CD4-positive, alpha-beta memory T cell (primary cell): ENCODE measurements around the gene SLC25A26. TPM values are rescaled to one million over a fixed set of nuclear protein-coding genes. Genes with fewer than 3 reads are reported as not detected.

Experiments used
- CTCF ChIA-PET: fragments of 350-600 bp; sonication (Branson Sonifier 250); formaldehyde crosslinking; loops from one replicate; lab custom pipeline; 2021; ENCODE audit warnings: inconsistent platforms; ENCODE audit not compliant: partially characterized antibody; lab: Charles Lee
- POLR2A ChIA-PET: fragments of 350-600 bp; sonication (Branson Sonifier 250); formaldehyde crosslinking; loops from one replicate; lab custom pipeline; 2021; ENCODE audit not compliant: partially characterized antibody; lab: Charles Lee
- DNase-seq, 5 donors: peaks; one replicate each; pipeline versions ENCODE4 v3.0.0 to v3.0.0-alpha.2; 2020 to 2022; ENCODE audit warnings: mixed read lengths in 1 of 5
- H3K27ac ChIP-seq: one replicate; pipeline ENCODE4 v1.7.0; 2013; ENCODE audit warnings: low read depth, low read length
- H3K27me3 ChIP-seq: 2 replicates; pipeline ENCODE4 v1.7.0; 2013; ENCODE audit warnings: mild to moderate bottlenecking, low read length, moderate library complexity; ENCODE audit not compliant: insufficient read depth
- H3K36me3 ChIP-seq: 2 replicates; pipeline ENCODE4 v1.7.0; 2013; ENCODE audit warnings: mild to moderate bottlenecking, low read length, moderate library complexity; ENCODE audit not compliant: insufficient read depth
- H3K4me1 ChIP-seq: 2 replicates; pipeline ENCODE4 v1.7.0; 2013; ENCODE audit warnings: mild to moderate bottlenecking, low read length, moderate library complexity; ENCODE audit not compliant: insufficient read depth
- H3K4me3 ChIP-seq, 2 donors: one replicate each; pipeline ENCODE4 v1.7.0; 2013; ENCODE audit warnings: low read length in 2 of 2, mild to moderate bottlenecking in 1 of 2
- H3K9me3 ChIP-seq, 2 donors: one replicate each; pipeline ENCODE4 v1.7.0; 2013; ENCODE audit warnings: low read length in 2 of 2, control low read depth in 1 of 2; ENCODE audit not compliant: control insufficient read depth in 1 of 2
- H3K27ac Mint-ChIP-seq, 7 donors: one replicate each; pipeline ENCODE4 v1.8.0; 2020 to 2021; ENCODE audit warnings: mixed read lengths in 7 of 7, mild to moderate bottlenecking in 6 of 7, inconsistent platforms in 3 of 7, moderate library complexity in 3 of 7
- H3K27me3 Mint-ChIP-seq, 2 donors: one replicate each; pipeline ENCODE4 v1.8.0; 2020 to 2021; ENCODE audit warnings: mixed read lengths in 2 of 2
- H3K36me3 Mint-ChIP-seq, 2 donors: one replicate each; pipeline ENCODE4 v1.8.0; 2020 to 2021; ENCODE audit warnings: mixed read lengths in 2 of 2, inconsistent platforms in 1 of 2, mild to moderate bottlenecking in 1 of 2
- H3K4me1 Mint-ChIP-seq, 4 donors: one replicate each; pipeline ENCODE4 v1.8.0; 2020 to 2021; ENCODE audit warnings: mixed read lengths in 4 of 4, mild to moderate bottlenecking in 1 of 4
- H3K4me3 Mint-ChIP-seq, 8 donors: one replicate each; pipeline ENCODE4 v1.8.0; 2020 to 2021; ENCODE audit warnings: mixed read lengths in 8 of 8, mild to moderate bottlenecking in 7 of 8, moderate library complexity in 6 of 8, inconsistent platforms in 3 of 8
- H3K9me3 Mint-ChIP-seq, 8 donors: one replicate each; pipeline ENCODE4 v1.8.0; 2020 to 2021; ENCODE audit warnings: mixed read lengths in 8 of 8, mild to moderate bottlenecking in 5 of 8, inconsistent platforms in 3 of 8, moderate library complexity in 1 of 8
- intact Hi-C: fragments of 100-400 bp; cut with micrococcal nuclease; formaldehyde crosslinking; loops from one replicate; pipeline ENCODE4 v1.15.1; 2023
- polyA plus RNA-seq, 2 donors: library from polyadenylated mRNA; unstranded; fragments of 300-500 nt; fragmentation: Illumina TruSeq; gene quantifications; one replicate each; pipeline ENCODE4 v1.2.3, GENCODE V29; 2021
- total RNA-seq, 2 experiments: library from RNA; stranded (reverse); gene quantifications; one replicate each; pipeline ENCODE4 v1.2.3, GENCODE V29; 2021

SLC25A26 gene
- total and polyA plus RNA-seq, 4 experiments from 2014 or later: 18.9 to 58.1 (median 29.1) TPM

GRCh38 chr3:66386925-66387650 is 166.3 kb downstream of the SLC25A26 start:
- Histone ChIP-seq H3K36me3 (peaks cover 42% of the 10 kb centered on the region), H3K27me3 (no peaks in the 10 kb centered on the region), H3K9me3 (no peaks in the 10 kb centered on the region), H3K27ac (no peak overlapping the region), H3K4me1 (peaks cover 38% of the 10 kb centered on the region), H3K4me3 (no peak overlapping the region)
- H3K4me3 Mint-ChIP-seq: peak overlapping the region in 1 of 8 donors; percentile 48
- intact Hi-C loops: no loop called here
- H3K9me3 Mint-ChIP-seq: no peaks in the 10 kb centered on the region
- ChIA-PET CTCF (interaction anchor here (1.0 to 2.6 kb wide), 2 partner anchors 9 to 133 kb away, joined by 3 to 29 read pairs; no protein-coding TSS in a partner anchor), POLR2A (interaction anchor here (1.6 kb wide), 1 partner anchor 113 kb away, joined by 6 read pairs; the partner anchor contains the start of gene LRIG1)
- H3K27me3 Mint-ChIP-seq: no peaks in the 10 kb centered on the region
- H3K27ac Mint-ChIP-seq: peak overlapping the region in 5 of 7 donors; percentile 41 to 68 (median 66)
- no peak for DNase-seq
- H3K4me1 Mint-ChIP-seq: peaks cover 32 to 62% (median 41%) of the 10 kb centered on the region in 4 donors
- H3K36me3 Mint-ChIP-seq: peaks cover 75 to 77% of the 10 kb centered on the region in 2 donors

GRCh38 chr3:66390013-66390412 is 169.2 kb downstream of the SLC25A26 start:
- Histone ChIP-seq H3K4me3 (no peak overlapping the region), H3K27me3 (no peaks in the 10 kb centered on the region), H3K27ac (no peak overlapping the region), H3K36me3 (peaks cover 19% of the 10 kb centered on the region), H3K4me1 (peaks cover 68% of the 10 kb centered on the region), H3K9me3 (no peaks in the 10 kb centered on the region)
- ChIA-PET CTCF (interaction anchor here (1.5 to 2.2 kb wide), 3 partner anchors 12 to 17 kb away, joined by 4 to 13 read pairs (median 6); no protein-coding TSS in a partner anchor), POLR2A (interaction anchor here (2.8 kb wide), 1 partner anchor 12 kb away, joined by 17 read pairs; no protein-coding TSS in a partner anchor)
- H3K4me1 Mint-ChIP-seq: peaks cover 56 to 87% (median 69%) of the 10 kb centered on the region in 4 donors
- H3K9me3 Mint-ChIP-seq: no peaks in the 10 kb centered on the region
- H3K27me3 Mint-ChIP-seq: no peaks in the 10 kb centered on the region
- peak overlapping the region in 4 of 7 donors; percentile 5 to 57 (median 32) for H3K27ac Mint-ChIP-seq
- no peak for DNase-seq
- intact Hi-C loops: loop anchor here (2.0 to 10.0 kb wide), 4 partner anchors 87 to 615 kb away; partner anchors contain the start of gene LRIG1
- peak overlapping the region in 5 of 8 donors; percentile 7 to 48 (median 27) for H3K4me3 Mint-ChIP-seq
- peaks cover 64 to 76% of the 10 kb centered on the region in 2 donors for H3K36me3 Mint-ChIP-seq

GRCh38 chr3:66392512-66392911 is 171.7 kb downstream of the SLC25A26 start:
- Mint-ChIP-seq H3K4me1 (peaks cover 55 to 74% (median 64%) of the 10 kb centered on the region in 4 donors), H3K27me3 (no peaks in the 10 kb centered on the region), H3K36me3 (peaks cover 41 to 67% of the 10 kb centered on the region in 2 donors), H3K4me3 (peak overlapping the region; percentile 72 to 94 (median 89)), H3K27ac (peak overlapping the region; percentile 90 to 99 (median 97)), H3K9me3 (no peaks in the 10 kb centered on the region)
- Histone ChIP-seq H3K27me3 (no peaks in the 10 kb centered on the region), H3K36me3 (peaks cover 23% of the 10 kb centered on the region), H3K4me1 (peaks cover 65% of the 10 kb centered on the region), H3K4me3 (peak overlapping the region in 1 of 2 donors; percentile 44), H3K27ac (peak overlapping the region; percentile 45), H3K9me3 (no peaks in the 10 kb centered on the region)
- intact Hi-C loops: loop anchor here (5.0 to 10.0 kb wide), 3 partner anchors 110 to 612 kb away; partner anchors contain the start of gene LRIG1
- DNase-seq: no peak
- ChIA-PET CTCF (interaction anchor here (0.8 to 5.1 kb wide), 10 partner anchors 9 to 430 kb away, joined by 3 to 53 read pairs (median 10); no protein-coding TSS in a partner anchor), POLR2A (interaction anchor here (1.3 to 3.0 kb wide), 7 partner anchors 9 to 104 kb away, joined by 4 to 21 read pairs (median 12); no protein-coding TSS in a partner anchor)

- H3K4me3 ChIP-seq: peak overlapping the region; percentile 44 to 49
- ChIA-PET POLR2A (interaction anchor here (1.0 to 3.0 kb wide), 15 partner anchors 9 to 605 kb away, joined by 3 to 29 read pairs (median 7); partner anchors contain the start of gene KBTBD8), CTCF (interaction anchor here (0.8 to 5.1 kb wide), 15 partner anchors 8 to 429 kb away, joined by 3 to 53 read pairs (median 9); no protein-coding TSS in a partner anchor)
- H3K36me3 ChIP-seq: peaks cover 27% of the 10 kb centered on the region
- intact Hi-C loops: loop anchor here (5.0 to 10.0 kb wide), 3 partner anchors 109 to 612 kb away; partner anchors contain the start of gene LRIG1
- no peaks in the 10 kb centered on the region for H3K27me3 Mint-ChIP-seq
- no peaks in the 10 kb centered on the region for H3K27me3 ChIP-seq
- H3K36me3 Mint-ChIP-seq: peaks cover 44 to 71% of the 10 kb centered on the region in 2 donors
- H3K4me1 Mint-ChIP-seq: peaks cover 55 to 73% (median 64%) of the 10 kb centered on the region in 4 donors
- H3K27ac Mint-ChIP-seq: peak overlapping the region; percentile 90 to 99 (median 97)
- H3K4me3 Mint-ChIP-seq: peak overlapping the region; percentile 72 to 94 (median 89)
- peak overlapping the region; percentile 45 for H3K27ac ChIP-seq
- H3K9me3 ChIP-seq: no peaks in the 10 kb centered on the region
- H3K9me3 Mint-ChIP-seq: no peaks in the 10 kb centered on the region
- H3K4me1 ChIP-seq: peaks cover 65% of the 10 kb centered on the region
- DNase-seq: no peak
Measured at GRCh38 chr3:66392966-66393332, 172.1 kb downstream of the SLC25A26 start.

- Mint-ChIP-seq H3K9me3 (no peaks in the 10 kb centered on the region), H3K4me1 (peaks cover 51 to 68% (median 59%) of the 10 kb centered on the region in 4 donors), H3K27ac (peak overlapping the region; percentile 90 to 99 (median 97)), H3K4me3 (peak overlapping the region; percentile 75 to 94 (median 90)), H3K36me3 (peaks cover 44 to 71% of the 10 kb centered on the region in 2 donors), H3K27me3 (no peaks in the 10 kb centered on the region)
- peaks cover 32% of the 10 kb centered on the region for H3K36me3 ChIP-seq
- no peaks in the 10 kb centered on the region for H3K27me3 ChIP-seq
- H3K27ac ChIP-seq: peak overlapping the region; percentile 45
- DNase-seq: peak in 2 of 5 donors; percentile 70 to 76
- intact Hi-C loops: loop anchor here (1.0 to 10.0 kb wide), 6 partner anchors 15 to 611 kb away; partner anchors contain the start of gene LRIG1
- POLR2A ChIA-PET: interaction anchor here (0.7 to 3.0 kb wide), 23 partner anchors 10 to 605 kb away, joined by 3 to 29 read pairs (median 5); partner anchors contain the start of genes KBTBD8 and LRIG1
- H3K4me1 ChIP-seq: peaks cover 65% of the 10 kb centered on the region
- H3K9me3 ChIP-seq: no peaks in the 10 kb centered on the region
- H3K4me3 ChIP-seq: peak overlapping the region; percentile 44 to 49
- CTCF ChIA-PET: interaction anchor here (0.8 to 5.1 kb wide), 17 partner anchors 8 to 429 kb away, joined by 3 to 53 read pairs (median 6); no protein-coding TSS in a partner anchor
Measured at GRCh38 chr3:66393333-66394005, 172.7 kb downstream of the SLC25A26 start.

- H3K9me3 ChIP-seq: no peaks in the 10 kb centered on the region
- peaks cover 59% of the 10 kb centered on the region for H3K4me1 ChIP-seq
- peaks cover 41 to 74% of the 10 kb centered on the region in 2 donors for H3K36me3 Mint-ChIP-seq
- peak overlapping the region; percentile 45 for H3K27ac ChIP-seq
- H3K4me3 ChIP-seq: peak overlapping the region; percentile 44 to 49
- no peaks in the 10 kb centered on the region for H3K27me3 Mint-ChIP-seq
- H3K4me1 Mint-ChIP-seq: peaks cover 50 to 61% (median 56%) of the 10 kb centered on the region in 4 donors
- peaks cover 33% of the 10 kb centered on the region for H3K36me3 ChIP-seq
- intact Hi-C loops: loop anchor here (1.0 to 10.0 kb wide), 6 partner anchors 15 to 611 kb away; partner anchors contain the start of gene LRIG1
- ChIA-PET CTCF (interaction anchor here (0.9 to 5.1 kb wide), 18 partner anchors 9 to 428 kb away, joined by 3 to 53 read pairs (median 5); no protein-coding TSS in a partner anchor), POLR2A (interaction anchor here (0.7 to 3.0 kb wide), 28 partner anchors 11 to 604 kb away, joined by 3 to 29 read pairs (median 5); partner anchors contain the start of genes KBTBD8 and LRIG1)
- no peaks in the 10 kb centered on the region for H3K27me3 ChIP-seq
- H3K9me3 Mint-ChIP-seq: no peaks in the 10 kb centered on the region
- peak overlapping the region; percentile 75 to 94 (median 90) for H3K4me3 Mint-ChIP-seq
- peak; percentile 74 to 83 (median 81) for DNase-seq
- peak overlapping the region; percentile 90 to 99 (median 97) for H3K27ac Mint-ChIP-seq
Measured at GRCh38 chr3:66394019-66394752, 173.4 kb downstream of the SLC25A26 start.
